ENCODE measurements around the gene ADAMTSL3.

The ADAMTSL3 gene

DNA sequence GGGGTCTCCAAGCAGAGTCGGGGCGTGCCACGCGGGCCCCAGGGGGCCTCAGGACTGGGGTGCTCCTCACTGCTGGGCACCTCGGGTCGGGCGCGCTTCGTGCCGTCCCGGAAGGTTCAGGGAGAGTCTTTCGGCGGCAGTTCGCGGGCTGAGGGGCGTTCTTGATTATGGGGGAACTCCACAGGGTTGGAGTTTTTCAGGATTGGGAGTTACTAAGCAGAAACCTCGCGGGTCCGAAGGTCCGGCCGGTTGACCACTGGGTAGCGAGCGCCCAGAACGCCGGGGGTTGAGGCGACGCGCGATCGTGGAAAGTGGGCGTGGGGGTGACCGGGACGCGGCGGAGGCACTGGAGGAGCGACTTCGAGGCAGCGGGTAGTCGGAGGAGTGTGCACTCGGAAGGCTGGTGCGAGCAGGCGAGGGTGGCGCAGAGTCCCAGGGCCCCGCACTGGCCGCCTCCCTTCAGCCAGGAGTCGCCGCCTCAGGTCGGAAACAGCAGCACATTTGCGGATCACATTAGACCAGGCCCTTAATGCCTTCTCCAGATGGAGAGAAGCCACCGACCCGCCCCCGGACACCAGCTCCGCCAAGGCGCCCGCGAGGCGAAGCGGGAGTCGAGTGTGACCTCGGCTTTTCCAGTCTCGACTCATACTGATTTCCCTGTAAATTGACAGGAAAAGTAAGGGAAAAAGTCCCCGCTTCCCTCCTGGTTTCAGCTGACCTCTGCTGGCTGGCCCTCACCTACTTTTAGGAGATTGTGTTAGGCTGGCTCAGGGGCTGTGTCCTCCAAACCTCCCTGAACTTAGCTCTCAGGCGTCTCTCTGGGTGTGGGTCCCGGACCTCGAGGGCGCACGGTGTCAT is 685 bp downstream of the ADAMTSL3 start:
- DNase-seq (ENCODE audit: low read depth), result no peak

DNA sequence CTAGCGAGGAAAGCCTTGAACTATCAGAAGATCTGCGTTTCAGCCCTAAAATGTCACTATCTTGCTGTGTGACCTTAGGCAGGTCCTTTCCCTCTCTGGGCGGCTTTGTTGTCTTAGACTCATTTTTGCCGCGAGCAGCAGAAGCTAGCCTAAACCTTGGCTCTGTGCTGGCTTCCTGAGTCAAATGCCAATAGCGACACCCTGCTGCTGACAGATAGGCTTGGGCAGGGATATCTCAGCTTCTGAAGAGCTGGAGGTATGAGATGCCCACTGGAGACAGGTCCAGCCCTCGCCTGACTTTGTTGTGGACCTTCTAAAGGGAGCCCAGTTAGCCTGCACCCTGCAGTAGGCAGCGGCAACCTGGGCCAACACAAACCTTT is 1.3 kb downstream of the ADAMTSL3 start:
- DNase-seq (ENCODE audit: low read depth), result no peak

DNA sequence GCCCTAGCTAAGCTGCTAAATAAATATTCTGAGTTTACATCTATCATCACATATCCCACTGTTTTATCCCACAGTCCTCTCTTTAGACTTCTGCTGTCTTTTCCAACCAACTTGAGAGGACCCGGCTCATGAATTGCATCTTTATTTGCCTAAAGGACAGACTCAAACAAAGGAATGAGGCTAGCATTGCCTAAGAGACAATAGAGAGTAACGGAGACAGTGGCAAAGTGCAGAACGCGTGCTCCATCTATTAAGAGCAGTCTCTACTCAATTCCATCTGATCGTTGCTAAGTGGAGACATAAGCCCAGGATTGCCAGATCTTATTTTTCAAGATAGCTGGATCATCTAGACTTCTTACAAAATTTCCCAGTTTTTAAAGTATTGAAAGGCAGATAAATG is 2.3 kb downstream of the ADAMTSL3 start:
- no peak for DNase-seq (ENCODE audit: low read depth)

- DNase-seq (ENCODE audit: low read depth), result no peak
These were observed 3.1 kb downstream of the ADAMTSL3 start for GRCh38 chr15:83656943-83657528.

- DNase-seq (ENCODE audit: low read depth), result no peak
These were observed 3.6 kb downstream of the ADAMTSL3 start for GRCh38 chr15:83657549-83657948.

DNA sequence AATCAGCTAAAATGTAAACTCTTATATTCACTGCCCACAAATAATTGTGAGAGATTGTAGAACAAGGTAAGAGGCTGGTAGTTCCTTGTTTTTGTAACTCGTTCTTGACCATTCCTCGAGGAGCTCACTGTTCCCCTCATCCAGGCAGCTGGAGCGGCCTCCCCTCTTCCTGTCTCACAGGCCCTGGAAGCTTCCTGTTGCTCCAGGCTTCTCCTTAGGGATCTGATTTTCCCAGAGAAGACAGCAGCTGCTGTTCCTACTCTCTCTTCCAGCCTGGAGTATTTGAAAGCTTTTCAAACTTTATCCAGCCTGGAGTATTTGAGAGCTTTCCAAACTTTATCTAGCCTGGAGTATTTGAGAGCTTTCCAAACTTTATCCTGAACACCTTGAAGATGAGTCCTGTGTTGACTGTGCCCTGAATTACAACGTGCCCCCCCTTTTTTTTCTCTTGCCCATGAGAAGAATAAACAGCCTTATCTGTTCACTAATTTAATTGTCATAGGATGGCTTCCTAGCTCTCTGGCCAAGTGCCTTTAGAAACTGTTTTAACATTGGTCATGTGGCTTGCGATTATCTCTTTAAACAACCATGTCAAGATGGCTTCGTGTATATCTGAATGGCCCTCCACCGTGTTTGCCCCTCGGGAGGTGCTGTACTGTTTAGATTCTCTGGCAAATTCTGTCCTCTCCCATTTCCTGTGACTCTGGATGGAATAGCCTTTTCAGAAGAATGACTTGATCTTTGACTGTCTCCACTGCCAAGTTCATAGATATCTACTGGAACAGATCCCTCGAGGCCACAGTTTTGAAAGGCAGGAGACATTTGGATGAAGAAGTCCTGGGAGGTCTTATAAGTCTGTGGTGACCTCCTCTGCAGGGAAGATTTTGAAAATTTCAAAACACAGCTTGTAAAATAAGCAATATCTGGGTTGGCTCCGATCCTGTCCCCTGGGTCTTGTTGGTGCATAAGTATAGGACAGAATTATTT is 4.8 kb downstream of the ADAMTSL3 start:
- no peak for DNase-seq (ENCODE audit: low read depth)

- no peak for DNase-seq (ENCODE audit: low read depth)
These were observed 5.5 kb downstream of the ADAMTSL3 start for GRCh38 chr15:83659417-83659812.

DNA sequence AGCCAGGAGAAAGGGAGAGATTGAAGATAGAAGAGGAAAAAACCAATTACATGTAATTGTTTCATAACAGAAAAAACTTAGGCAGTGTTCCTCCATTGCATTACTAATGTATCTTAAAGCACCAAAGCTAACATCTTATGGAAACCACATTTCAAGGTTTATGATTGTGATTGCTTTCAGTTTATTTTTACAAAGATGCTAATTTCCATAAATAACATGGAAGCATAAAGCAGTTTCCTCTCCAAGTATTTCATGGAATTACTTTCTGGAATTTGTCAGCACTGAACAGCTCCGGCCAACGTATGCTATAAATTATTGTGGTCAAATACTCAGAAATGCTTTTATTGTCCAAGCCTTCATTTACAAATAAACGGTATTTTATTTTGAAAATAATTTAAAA is 11.6 kb downstream of the ADAMTSL3 start:
- DNase-seq (ENCODE audit: low read depth), result no peak

DNA sequence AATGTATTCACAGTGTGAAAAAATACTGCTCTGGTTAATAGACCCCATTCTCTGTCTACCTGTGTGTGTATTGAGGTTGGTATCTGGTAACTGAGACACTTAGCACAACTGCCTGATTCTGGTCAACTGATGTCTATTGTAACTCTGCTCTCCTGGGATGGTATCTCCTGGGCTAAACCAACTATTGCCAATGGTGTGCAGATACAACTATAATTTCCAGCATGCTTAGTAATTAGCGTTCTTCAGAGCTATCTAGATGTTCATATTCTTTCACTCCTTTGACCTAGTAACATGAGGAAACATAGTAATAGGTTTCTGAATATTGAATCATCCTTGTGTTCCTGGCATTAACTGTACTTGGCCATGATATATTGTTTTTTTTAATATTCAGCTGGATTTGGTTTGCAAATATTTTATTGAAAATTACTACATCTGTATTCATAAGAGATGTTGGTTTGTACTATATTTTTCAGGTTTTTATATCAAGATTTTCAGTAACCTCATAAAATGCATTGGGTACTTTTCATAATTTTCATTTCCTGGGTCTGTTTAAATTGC is 16.8 kb downstream of the ADAMTSL3 start:
- DNase-seq (ENCODE audit: low read depth), result no peak

GRCh38 chr15:83671603-83672002 is 17.7 kb downstream of the ADAMTSL3 start:
- DNase-seq (ENCODE audit: low read depth), result no peak

GRCh38 chr15:83673385-83673784 is 19.5 kb downstream of the ADAMTSL3 start:
- no peak for DNase-seq (ENCODE audit: low read depth)

DNA sequence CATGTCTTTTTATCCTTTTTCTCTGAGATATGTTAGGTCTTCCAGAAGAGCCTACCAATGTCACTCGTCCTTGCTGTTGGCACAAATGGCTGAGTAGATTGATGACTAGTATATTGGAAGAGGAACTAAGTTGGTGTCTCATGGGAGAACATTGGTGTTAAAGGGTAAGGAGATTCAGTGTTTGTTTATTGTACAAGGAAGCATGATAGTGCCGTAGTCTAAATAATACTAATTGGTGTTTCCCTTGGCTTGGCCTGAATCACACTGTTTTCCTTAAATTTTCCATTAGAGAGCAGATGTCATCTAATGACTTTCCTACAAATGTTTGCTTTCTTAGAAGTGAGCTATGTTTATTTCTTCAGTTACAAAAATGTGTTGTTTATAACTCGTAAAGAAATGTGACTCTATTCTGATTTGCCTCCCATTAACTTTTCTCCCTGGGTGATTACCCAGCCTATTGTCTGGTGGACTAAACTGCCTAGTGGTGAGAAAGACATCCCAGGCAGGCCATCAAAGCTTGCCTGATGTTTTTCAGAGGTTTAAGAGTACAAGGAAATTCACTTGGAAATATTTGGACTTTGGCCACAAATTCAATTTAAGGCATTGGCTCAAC is 28.7 kb downstream of the ADAMTSL3 start:
- no peak for DNase-seq (ENCODE audit: low read depth)

DNA sequence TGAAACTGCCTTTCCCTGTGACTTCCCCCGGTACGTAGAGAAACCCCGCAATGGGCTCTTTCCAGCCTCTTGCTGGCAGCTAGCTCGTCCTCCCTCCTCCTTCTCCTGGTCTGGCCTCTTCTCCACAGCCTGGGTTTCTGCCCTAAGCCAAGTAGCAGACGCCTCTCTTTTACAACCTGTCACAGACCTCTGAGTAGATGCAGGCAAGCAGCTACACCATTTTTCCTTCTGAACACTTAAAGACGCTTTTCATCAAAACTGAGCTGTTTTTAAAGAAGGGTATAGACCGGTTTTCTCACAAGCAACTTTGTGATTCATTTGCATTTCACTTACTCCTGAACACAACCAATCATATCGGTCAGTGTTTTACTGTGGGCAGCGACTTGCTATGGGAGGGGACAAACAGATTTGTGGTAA is 32.0 kb downstream of the ADAMTSL3 start:
- DNase-seq (ENCODE audit: low read depth), result no peak

DNA sequence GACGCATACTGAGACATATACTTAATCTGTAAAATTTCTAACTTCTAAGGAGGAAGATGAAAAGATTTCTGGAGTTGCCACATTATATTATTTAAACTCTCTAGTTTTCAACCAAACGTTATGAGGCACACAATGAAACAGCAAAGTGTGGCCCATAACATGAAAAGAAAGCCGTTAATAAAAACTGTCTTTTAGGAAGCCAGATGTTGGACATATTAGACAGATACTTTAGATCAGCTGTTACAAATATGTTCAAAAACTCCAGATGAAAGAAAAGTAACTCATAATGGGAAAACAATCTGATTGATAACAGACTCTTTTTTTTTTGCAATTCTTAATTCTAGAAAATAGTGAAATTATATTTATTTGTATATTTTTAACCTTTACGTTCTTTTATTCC is 34.3 kb downstream of the ADAMTSL3 start:
- DNase-seq (ENCODE audit: low read depth), result no peak

- no peak for DNase-seq (ENCODE audit: low read depth)
These were observed 36.8 kb downstream of the ADAMTSL3 start for GRCh38 chr15:83690676-83691075.

DNA sequence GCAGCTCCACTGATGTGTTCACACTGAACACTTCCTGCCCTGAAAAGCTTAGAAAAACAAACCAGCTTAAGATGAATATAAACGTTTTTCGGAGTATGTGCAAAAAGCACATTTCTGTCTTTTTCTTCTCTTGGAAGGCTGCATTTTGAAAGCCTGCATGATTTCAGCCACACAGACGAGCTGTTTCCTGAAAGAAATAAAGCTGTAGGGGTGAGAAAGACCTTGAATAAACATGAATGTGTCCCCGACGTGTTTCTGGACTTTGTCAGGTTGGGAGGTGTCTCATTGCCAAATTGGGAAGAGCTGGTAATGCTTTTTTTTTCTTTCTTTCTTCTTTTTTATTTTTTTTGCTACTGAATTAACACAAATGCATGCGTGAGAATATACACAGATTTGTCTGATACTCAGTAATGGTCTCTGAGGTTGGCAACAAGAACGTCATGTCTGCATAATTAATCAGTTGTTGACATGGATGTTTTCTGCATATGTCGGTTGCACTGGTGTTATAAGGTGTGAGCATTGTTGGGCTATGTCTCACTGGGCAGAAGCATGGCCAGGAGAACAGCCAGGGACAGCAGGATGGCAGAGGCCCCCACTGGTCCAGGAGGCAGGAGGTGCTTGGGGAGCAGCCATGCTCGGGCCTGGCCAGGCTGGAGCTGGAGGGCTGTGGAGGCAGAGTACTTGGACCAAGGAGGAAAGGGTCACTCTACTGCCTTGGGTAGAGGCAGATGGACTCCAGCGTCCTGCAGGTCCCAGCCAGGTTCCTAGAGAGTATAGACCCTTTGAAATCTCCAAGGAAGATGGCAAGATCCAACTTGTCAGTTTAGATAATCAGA is 39.0 kb downstream of the ADAMTSL3 start:
- no peak for DNase-seq (ENCODE audit: low read depth)

DNA sequence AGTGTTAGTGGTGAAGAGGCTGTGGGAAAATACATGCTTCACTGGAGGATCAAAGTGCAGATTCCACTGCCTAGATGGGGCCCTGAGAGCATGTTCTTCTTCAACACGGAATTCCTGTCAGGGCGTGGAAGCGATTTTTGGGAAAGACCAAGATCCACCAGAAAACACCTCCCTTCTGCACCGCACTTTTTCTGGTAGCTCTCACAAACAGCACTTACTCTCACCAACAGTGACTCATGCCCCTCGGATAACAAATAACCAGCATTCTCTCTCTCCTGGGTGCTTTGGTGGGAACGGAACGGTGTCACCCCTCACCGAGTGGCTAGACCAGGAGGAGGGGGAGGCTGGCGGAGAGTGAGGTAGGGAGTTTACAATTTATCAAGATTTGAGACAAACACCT is 40.1 kb downstream of the ADAMTSL3 start:
- DNase-seq (ENCODE audit: low read depth), result no peak

- no peak for DNase-seq (ENCODE audit: low read depth)
These were observed 40.6 kb downstream of the ADAMTSL3 start for GRCh38 chr15:83694536-83694935.

DNA sequence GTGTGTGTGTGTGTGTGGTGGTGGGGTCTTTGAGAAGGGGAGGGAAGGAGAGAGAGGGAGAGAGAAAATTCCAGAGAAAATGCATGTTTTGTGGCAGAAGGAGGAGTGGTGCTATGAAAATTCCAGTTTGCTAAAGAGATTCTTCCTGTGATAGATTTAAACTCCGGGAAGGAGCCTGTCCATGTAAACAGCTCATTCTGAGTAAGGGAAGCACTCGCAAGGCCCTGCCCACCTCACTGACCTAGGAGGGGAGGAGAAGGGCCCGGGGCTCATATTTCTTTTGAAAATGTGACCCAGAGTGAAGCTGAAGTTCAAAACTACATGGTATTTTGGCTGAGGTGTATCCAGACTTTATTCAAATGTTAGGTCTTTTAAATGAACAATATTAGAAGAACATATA is 41.3 kb downstream of the ADAMTSL3 start:
- DNase-seq (ENCODE audit: low read depth), result no peak

DNA sequence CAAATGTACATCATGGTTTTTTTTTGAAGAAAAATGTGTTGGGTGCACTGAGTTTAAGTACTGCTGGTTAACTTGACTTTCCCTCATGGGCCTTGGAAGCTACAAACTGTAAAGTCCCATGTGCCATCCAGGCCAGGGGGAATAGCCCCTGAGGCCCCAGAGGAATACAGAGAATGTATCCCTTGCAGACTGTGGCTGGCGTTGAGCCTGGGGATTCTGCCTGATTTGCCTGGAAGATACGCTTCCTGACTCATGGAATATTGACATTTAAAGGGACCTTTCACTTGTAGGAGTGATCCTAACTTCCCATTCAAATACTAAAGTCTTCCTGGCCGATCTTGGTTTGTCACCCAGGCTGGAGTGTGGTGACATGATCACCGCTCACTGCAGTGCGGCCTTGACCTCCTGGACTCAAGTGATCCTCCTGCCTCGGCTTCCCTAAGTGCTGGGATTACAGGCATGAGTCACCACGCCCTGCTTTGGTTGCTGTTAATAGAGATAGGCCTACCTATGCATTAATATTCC is 42.0 kb downstream of the ADAMTSL3 start:
- no peak for DNase-seq (ENCODE audit: low read depth)

DNA sequence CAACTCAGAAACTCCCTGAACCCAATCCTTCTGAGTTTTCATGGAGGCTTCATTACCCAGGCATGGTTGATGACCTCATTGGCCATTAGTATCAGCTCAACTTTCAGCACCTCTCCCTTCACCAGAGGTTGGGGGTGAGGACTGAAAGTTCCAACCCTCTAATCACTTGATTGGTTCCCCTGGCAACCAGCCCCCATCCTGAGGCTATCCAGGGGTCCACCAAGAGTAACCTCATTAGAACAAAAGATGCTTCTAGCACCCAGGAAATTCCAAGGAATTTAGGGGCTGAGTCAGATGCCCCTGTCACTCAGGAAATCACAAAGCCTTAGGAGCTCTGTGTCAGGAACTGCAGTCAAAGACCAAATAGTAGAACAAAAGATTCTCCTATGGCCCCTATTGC is 43.8 kb downstream of the ADAMTSL3 start:
- DNase-seq (ENCODE audit: low read depth), result no peak
